Muscle of arm (tissue), 12 donors: ENCODE results near the gene HHATL. TPM values are rescaled to one million over a fixed set of nuclear protein-coding genes. Genes with fewer than 3 reads are reported as not detected.
"Not testable (repeated sequence)": the region's sequence is repeated elsewhere in the genome, so short reads cannot be mapped to it uniquely, and the experiment has no call there.

Experiments
- DNase-seq: peaks from one replicate; pipeline ENCODE4 v3.0.0-alpha.2; 2013
- polyA plus RNA-seq, 12 donors: library from polyadenylated mRNA; unstranded; fragments of 120-200 nt; gene quantifications; one replicate each; pipeline ENCODE4 v1.2.1, GENCODE V29; 2013; ENCODE audit not compliant: insufficient read length in 12 of 12

Gene HHATL
- polyA plus RNA-seq, 12 donors: 19.8 to 84.2 (median 57.7) TPM; not detected in 2

DNA sequence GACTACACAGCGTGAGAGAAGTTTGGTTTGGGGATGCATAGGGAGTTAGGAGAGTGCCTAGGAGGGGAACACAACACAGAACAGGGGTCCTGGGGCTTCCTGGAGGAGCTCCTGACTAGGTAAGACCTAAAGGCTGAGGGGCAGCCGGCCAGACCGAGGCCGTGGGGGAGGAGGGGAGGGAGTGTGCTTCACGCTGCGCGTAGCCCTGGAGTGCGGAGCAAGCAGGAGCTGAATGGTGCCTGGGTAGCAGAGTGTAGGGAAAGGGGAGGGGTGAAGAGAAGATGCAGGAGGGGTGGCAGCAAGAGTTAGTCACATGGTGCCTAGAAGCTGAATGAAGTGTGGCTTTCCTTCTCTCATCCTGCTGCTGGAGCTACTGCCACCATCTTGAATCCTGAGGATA lies 32.4 kb upstream of the HHATL start:
- no peak for DNase-seq

GRCh38 chr3:42734263-42734860 lies 31.8 kb upstream of the HHATL start:
- DNase-seq: no peak

- no peak for DNase-seq
Observed at GRCh38 chr3:42733501-42734262, 31.1 kb upstream of the HHATL start.

- DNase-seq: no peak
Observed at GRCh38 chr3:42732829-42733459, 30.3 kb upstream of the HHATL start.

DNA sequence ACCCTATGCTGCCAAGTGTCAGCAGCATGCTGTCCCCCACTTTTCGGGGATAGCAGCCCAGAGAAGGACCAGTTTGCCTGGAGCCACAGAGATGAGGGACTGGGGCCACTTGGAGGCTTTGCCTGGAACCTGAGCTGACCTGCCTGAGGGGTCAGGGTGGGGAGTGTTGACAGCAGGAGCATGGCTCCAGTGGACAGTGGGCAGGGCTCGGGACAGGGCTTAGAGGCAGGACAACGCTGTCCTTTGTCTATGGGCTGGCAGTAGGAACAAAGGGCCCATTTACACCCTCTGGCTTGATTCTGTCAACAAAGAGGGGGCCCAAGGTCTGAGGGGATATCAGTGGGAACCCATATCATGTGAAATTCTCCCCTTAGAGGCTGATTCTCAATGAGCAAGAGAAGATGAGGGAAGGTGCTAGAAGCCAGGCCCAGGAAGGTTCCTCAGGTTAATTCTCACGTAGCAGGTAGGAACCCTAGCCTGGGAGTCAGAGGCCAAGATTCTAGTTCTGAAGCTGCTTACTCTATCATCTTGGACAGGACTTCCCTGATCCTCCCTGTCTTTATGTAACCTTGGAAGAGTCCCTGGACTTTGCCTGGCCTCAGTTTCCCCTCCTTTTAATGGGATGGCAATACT lies 29.7 kb upstream of the HHATL start:
- no peak for DNase-seq

- DNase-seq: no peak
Observed at GRCh38 chr3:42731476-42732195, 29.0 kb upstream of the HHATL start.

GRCh38 chr3:42730706-42731420 lies 28.3 kb upstream of the HHATL start:
- no peak for DNase-seq

DNA sequence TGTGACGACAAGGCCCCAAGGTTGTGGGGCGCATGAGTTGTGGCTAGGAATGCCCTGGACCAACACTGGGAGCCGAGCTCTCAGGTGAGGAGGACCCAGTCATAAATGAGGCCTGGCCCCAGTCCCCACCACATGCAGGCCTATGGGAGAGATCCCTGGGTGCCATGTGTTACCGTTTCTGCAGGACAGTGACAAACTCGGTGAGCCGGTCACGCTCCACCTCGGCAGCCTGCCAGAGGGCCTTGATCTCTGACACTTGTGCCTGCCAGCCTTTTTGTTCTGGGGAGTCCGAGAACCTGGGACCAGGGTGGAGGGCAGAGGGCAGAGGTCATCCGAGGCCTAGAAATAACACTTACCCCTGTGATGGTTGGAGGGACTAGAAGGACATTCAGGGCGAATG lies 27.7 kb upstream of the HHATL start:
- DNase-seq: no peak

DNA sequence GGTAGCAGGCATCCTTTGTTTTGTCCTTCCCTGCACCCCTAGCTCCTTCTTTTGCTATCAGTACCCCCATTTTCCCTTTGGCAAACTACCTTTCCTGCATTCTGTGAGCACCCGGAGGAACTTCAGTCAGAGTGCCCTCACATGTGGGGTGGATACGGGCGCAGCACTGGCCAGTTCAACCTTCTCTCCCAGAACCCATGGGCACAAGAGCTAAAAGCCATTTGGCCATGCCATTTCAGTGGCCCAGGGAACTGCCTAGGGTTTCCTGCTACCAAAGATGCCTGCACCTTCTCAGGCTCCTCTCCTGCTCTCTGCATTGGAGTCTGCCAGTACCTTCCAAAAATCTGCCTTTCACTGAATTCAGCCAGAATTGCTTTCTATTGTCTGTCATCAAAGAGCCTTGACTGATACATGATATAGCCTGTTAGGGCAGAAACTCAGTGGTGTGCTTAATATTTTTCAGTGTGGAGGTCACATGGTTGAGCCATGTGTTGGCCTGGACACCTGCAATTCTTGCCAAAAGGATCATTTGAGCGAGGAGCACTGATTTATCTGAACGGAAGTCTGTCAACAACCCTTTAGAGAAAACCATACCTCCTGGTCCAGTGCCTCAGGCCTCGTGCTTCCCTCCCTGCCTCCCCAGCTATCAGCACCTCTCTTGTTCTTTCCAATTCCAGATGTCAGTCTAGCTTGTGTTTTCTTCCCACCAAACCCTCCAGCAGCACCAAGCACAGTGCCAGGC lies 27.0 kb upstream of the HHATL start:
- no peak for DNase-seq

GRCh38 chr3:42728668-42729364 lies 26.2 kb upstream of the HHATL start:
- no peak for DNase-seq

DNA sequence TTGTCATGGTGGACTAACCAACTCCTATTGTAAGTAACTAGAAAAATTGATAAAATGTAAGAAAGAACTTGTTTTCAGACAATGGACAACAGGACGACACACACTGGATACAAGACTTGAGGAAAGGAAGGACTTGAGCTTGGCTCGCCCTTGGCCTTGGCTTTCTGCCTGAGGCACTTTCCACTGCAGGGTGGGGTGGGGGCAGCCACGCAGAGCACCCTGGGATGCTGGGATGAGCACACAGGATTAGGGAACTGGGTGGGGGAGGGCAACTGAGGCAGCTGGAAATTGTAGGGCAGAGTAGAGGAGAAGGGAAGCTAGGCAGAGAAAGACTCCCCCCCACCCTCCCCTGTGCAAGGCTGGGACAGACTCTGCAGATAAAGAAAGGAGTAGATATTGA lies 25.5 kb upstream of the HHATL start:
- no peak for DNase-seq

DNA sequence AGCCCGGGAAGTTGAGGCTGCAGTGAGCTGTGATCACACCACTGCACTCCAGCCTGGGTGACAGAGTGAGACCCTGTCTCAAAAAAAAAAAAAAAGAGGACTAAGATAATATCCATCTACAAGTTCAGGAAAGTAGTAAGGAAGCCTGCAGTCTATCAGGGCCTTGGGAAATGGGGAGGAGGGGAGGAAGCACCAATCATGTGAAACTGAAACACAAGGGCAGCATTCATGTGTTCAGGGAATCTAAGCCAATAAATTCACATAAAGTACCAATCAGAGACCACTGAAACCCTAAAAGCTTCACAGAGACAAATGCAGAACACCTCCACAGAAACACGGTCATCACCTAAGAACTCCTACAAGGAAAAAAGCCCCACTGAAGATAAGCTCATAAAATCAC lies 22.9 kb upstream of the HHATL start:
- DNase-seq: no peak

GRCh38 chr3:42723219-42723618 lies 20.6 kb upstream of the HHATL start:
- DNase-seq: no peak

- DNase-seq: not testable (repeated sequence)
Observed at GRCh38 chr3:42722442-42722841, 19.8 kb upstream of the HHATL start.

GRCh38 chr3:42721690-42722089 lies 19.1 kb upstream of the HHATL start:
- no peak for DNase-seq

GRCh38 chr3:42720126-42720525 lies 17.5 kb upstream of the HHATL start:
- DNase-seq: no peak

DNA sequence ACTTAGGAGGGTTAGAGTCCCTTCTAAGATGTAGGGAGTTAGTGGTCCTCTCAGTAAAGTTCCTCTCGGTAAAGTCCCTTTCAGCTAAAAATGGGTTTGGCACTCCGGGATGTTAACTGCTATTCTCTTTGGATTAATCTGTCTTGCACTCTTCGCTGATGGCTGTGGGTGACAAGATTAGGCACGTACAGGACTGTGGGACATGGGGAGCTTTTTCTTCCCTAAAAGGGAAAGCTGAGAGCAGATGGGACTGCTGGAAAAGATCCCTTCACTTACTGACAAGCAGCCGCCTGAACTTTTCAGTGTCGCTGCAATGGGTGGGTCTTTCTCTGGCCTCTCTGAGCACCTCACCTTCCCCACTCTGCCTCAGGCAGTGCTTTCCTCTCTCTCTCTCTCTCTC lies 16.4 kb upstream of the HHATL start:
- no peak for DNase-seq

DNA sequence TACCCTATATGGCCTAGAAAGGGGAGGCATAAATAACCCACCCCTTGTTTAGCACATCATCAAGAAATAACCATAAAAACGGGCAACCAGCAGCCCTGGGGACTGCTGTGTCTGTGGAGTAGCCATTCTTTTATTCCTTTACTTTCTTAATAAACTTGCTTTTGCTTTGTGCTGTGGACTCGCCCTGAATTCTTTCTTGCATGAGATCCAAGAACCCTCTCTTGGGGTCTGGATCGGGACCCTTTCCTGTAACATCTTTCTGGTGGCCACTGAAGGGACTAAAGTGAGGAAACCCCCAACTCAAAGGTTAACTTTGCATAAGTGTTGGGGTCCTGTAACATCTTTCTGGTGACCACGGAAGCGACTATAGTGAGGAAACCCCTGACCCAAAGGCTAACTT lies 15.7 kb upstream of the HHATL start:
- DNase-seq: no peak

- no peak for DNase-seq
Observed at GRCh38 chr3:42717306-42717705, 14.7 kb upstream of the HHATL start.
